HepG2 (cell line): Measurements from ENCODE around the gene EIF4E1B. TPM values are rescaled to one million over a fixed set of nuclear protein-coding genes. Genes with fewer than 3 reads are reported as not detected.

Source experiments
- ATAC-seq: fragments of 200-7000 bp; cut with Tn5 transposase; 3 replicates; pipeline ENCODE4 v1.9.1; 2020; ENCODE audit warnings: mild to moderate bottlenecking, moderate library complexity
- BruUV-seq: library from RNA; stranded (reverse); fragments of 400-500 nt; replicated peaks from 2 replicates; lab custom pipeline; 2021; lab: Mats Ljungman, UMichigan
- CTCF ChIA-PET: fragments of 300-600 bp; formaldehyde crosslinking; extraction: SDS; loops from one replicate; lab custom pipeline; 2021; ENCODE audit warnings: low total read pairs, inconsistent platforms, low intra/inter-chr PET ratio; lab: Yijun Ruan, JAX
- POLR2A ChIA-PET: fragments of 350-600 bp; sonication (Branson Sonifier 250); formaldehyde crosslinking; loops from one replicate; lab custom pipeline; 2020; ENCODE audit warnings: antibody characterized with exemption, inconsistent platforms; lab: Yijun Ruan, JAX
- DNase-seq: peaks from one replicate; pipeline ENCODE4 v3.0.0-alpha.2; 2015; ENCODE audit warnings: low spot score
- FAIRE-seq: peaks from 3 replicates; lab custom pipeline; 2011; peaks lifted over from hg19 to GRCh38; lab: Jason Lieb, UNC
- H2AFZ ChIP-seq: one replicate; pipeline ENCODE4 v1.6.1; 2011; ENCODE audit warnings: low read length, inconsistent platforms
- H3K27ac ChIP-seq: fragments of 300-600 bp; 3 replicates; pipeline ENCODE4 v1.8.0; 2011; ENCODE audit warnings: mixed run types, mild to moderate bottlenecking, mixed read lengths, low read length, inconsistent platforms; ENCODE audit not compliant: insufficient read depth; ENCODE audit errors: extremely low read length
- H3K27me3 ChIP-seq, 2 experiments: fragments of 200-600 bp in 1 of 2; 2 replicates in 1 of 2; 3 replicates in 1 of 2; pipeline versions ENCODE4 v1.6.0 to v1.8.0; 2011; ENCODE audit warnings: low read length in 2 of 2, mild to moderate bottlenecking in 2 of 2, moderate library complexity in 2 of 2, inconsistent platforms in 1 of 2; ENCODE audit not compliant: insufficient read depth in 2 of 2, control insufficient read depth in 1 of 2
- H3K36me3 ChIP-seq, 2 experiments: fragments of 200-600 bp in 1 of 2; replicated peaks in 1 of 2; 2 replicates in 1 of 2; 3 replicates in 1 of 2; pipeline versions ENCODE4 v1.5.1 to v1.8.0; 2011; ENCODE audit warnings: low read length in 2 of 2, inconsistent platforms in 1 of 2; ENCODE audit not compliant: insufficient read depth in 2 of 2, control insufficient read depth in 1 of 2
- H3K4me1 ChIP-seq: 2 replicates; pipeline ENCODE4 v1.5.1; 2012; ENCODE audit warnings: low read length, inconsistent platforms; ENCODE audit not compliant: insufficient read depth
- H3K4me2 ChIP-seq: 2 replicates; pipeline ENCODE4 v1.6.0; 2011; ENCODE audit warnings: low read depth, low read length, inconsistent platforms
- H3K4me3 ChIP-seq, 3 experiments: fragments of 200-600 bp in 1 of 3; sonication (generic), shearing (Covaris generic) in 1 of 3; replicated peaks in 1 of 3; 2 replicates each; pipeline ENCODE4 v1.5.1; 2011 to 2016; ENCODE audit warnings: low read length in 3 of 3, inconsistent platforms in 2 of 3, low read depth in 2 of 3, mild to moderate bottlenecking in 2 of 3, control low read depth in 1 of 3, mixed read lengths in 1 of 3; ENCODE audit not compliant: insufficient read depth in 1 of 3
- H3K79me2 ChIP-seq: one replicate; pipeline ENCODE4 v1.6.1; 2011; ENCODE audit warnings: low read length, inconsistent platforms; ENCODE audit not compliant: insufficient read depth
- H3K9ac ChIP-seq: 2 replicates; pipeline ENCODE4 v1.6.0; 2011; ENCODE audit warnings: mild to moderate bottlenecking, low read depth, low read length, inconsistent platforms; ENCODE audit not compliant: insufficient read depth
- H3K9me3 ChIP-seq: 2 replicates; pipeline ENCODE4 v1.5.1; 2012; ENCODE audit warnings: mild to moderate bottlenecking, low read length
- H4K20me1 ChIP-seq: 2 replicates; pipeline ENCODE4 v1.6.0; 2011; ENCODE audit warnings: inconsistent platforms, mild to moderate bottlenecking, low read length, moderate library complexity; ENCODE audit not compliant: insufficient read depth
- ARID3A ChIP-seq: IDR thresholded peaks from 2 replicates; pipeline ENCODE4 v1.6.1; 2012; ENCODE audit warnings: low read depth, low read length, improper control_type of control experiment
- CAMTA2 ChIP-seq: sonication (generic); formaldehyde crosslinking; IDR thresholded peaks from 2 replicates; pipeline ENCODE4 v1.4.0; 2020; ENCODE audit warnings: mild to moderate bottlenecking, missing genetic modification reagents, borderline replicate concordance
- DBP ChIP-seq: sonication (generic); formaldehyde crosslinking; IDR thresholded peaks from 2 replicates; pipeline ENCODE4 v1.4.0; 2020; ENCODE audit warnings: missing genetic modification reagents; ENCODE audit errors: not compliant biosample characterization
- FIP1L1 ChIP-seq: fragments of 200-400 bp; formaldehyde crosslinking; IDR thresholded peaks from 2 replicates; pipeline ENCODE4 v1.6.1; 2018; ENCODE audit warnings: low read depth, mild to moderate bottlenecking, low read length, moderate library complexity, borderline replicate concordance; ENCODE audit not compliant: insufficient read depth
- GATAD1 ChIP-seq: IDR thresholded peaks from 2 replicates; pipeline ENCODE4 v1.6.1; 2016; ENCODE audit warnings: missing genetic modification reagents, missing compliant biosample characterization
- HNRNPUL1 ChIP-seq: fragments of 200-400 bp; formaldehyde crosslinking; IDR thresholded peaks from 2 replicates; pipeline ENCODE4 v1.6.1; 2017; ENCODE audit warnings: low read depth, mild to moderate bottlenecking, low read length, moderate library complexity
- NCOA1 ChIP-seq: sonication (generic); formaldehyde crosslinking; IDR thresholded peaks from 2 replicates; pipeline ENCODE4 v1.9.0; 2021; ENCODE audit warnings: missing genetic modification reagents
- NPAS2 ChIP-seq: sonication (generic); formaldehyde crosslinking; IDR thresholded peaks from 2 replicates; pipeline ENCODE4 v1.8.0; 2022; ENCODE audit warnings: mild to moderate bottlenecking, missing genetic modification reagents, borderline replicate concordance
- PAWR ChIP-seq: sonication (generic); formaldehyde crosslinking; IDR thresholded peaks from 2 replicates; pipeline ENCODE4 v1.4.0; 2020; ENCODE audit warnings: missing genetic modification reagents, mild to moderate bottlenecking, borderline replicate concordance
- SOX6 ChIP-seq, 2 experiments: fragments of 450-650 bp in 1 of 2; sonication (generic) in 1 of 2; formaldehyde crosslinking in 1 of 2; IDR thresholded peaks; 2 replicates each; pipeline versions ENCODE4 v1.4.0 to v1.6.1; 2017 to 2020; ENCODE audit warnings: antibody characterized with exemption in 1 of 2, mild to moderate bottlenecking in 1 of 2, missing genetic modification reagents in 1 of 2
- TCF7 ChIP-seq: sonication (generic); IDR thresholded peaks from 2 replicates; pipeline ENCODE4 v1.6.1; 2016; ENCODE audit warnings: antibody characterized with exemption, low read depth
- ZNF260 ChIP-seq: sonication (generic); formaldehyde crosslinking; IDR thresholded peaks from 2 replicates; pipeline ENCODE4 v1.4.0; 2020; ENCODE audit warnings: missing genetic modification reagents, low read depth, mild to moderate bottlenecking, borderline replicate concordance
- ZNF747 ChIP-seq: sonication (generic); formaldehyde crosslinking; IDR thresholded peaks from 2 replicates; pipeline ENCODE4 v1.8.1; 2023; ENCODE audit warnings: missing genetic modification reagents, mild to moderate bottlenecking, borderline replicate concordance
- ZNF839 ChIP-seq: sonication (generic); formaldehyde crosslinking; IDR thresholded peaks from 2 replicates; pipeline ENCODE4 v1.4.0; 2020; ENCODE audit warnings: missing genetic modification reagents, mild to moderate bottlenecking, borderline replicate concordance
- WGBS: methylation state at CpG from one replicate; pipeline ENCODE4 v1.1.6; 2017; ENCODE audit warnings: low lambda C conversion rate; 5-methylcytosine and 5-hydroxymethylcytosine counted together
- in situ Hi-C: cut with HindIII; loops from 2 replicates; pipeline ENCODE4 v1.10.0; 2017; ENCODE audit warnings: low pct_unique_long_range_greater_than_20kb; ENCODE audit not compliant: extremely low pct_ligation_motif_present
- intact Hi-C: fragments of 100-400 bp; cut with micrococcal nuclease; formaldehyde crosslinking; loops from one replicate; pipeline ENCODE4 v1.10.0; 2022; ENCODE audit not compliant: unreplicated experiment
- polyA plus RNA-seq, 8 experiments: library from polyadenylated mRNA; depleted of rRNA in 3 of 8; stranded (reverse) in 7 of 8; unstranded in 1 of 8; fragments of >200 nt; fragmentation: Illumina TruSeq in 4 of 8; extraction: Trizol in 4 of 8; gene quantifications; 2 replicates each; pipeline versions ENCODE4 v1.2.1 to v1.2.3, GENCODE V29; 2011 to 2016; ENCODE audit warnings: low read depth in 4 of 8, missing spikeins in 1 of 8, mixed read lengths in 1 of 8; ENCODE audit not compliant: insufficient read depth in 1 of 8
- total RNA-seq, 5 experiments: library from RNA; depleted of rRNA; stranded (reverse); fragments of >200 nt; fragmentation: Illumina TruSeq; extraction: Trizol; gene quantifications; 2 replicates each; pipeline ENCODE4 v1.2.3, GENCODE V29; 2016; ENCODE audit warnings: low read depth in 1 of 5

Gene EIF4E1B
- total and polyA plus RNA-seq, 2 of the 13 experiments (the other 11 are each of a cell fraction or from before 2014, with no cell fraction given): not detected

- no peak for TF ChIP-seq ARID3A
Observed at GRCh38 chr5:176639208-176639607, 8.7 kb downstream of the EIF4E1B start (continued).

GRCh38 chr5:176639981-176640380, 9.5 kb downstream of the EIF4E1B start:
- no peak for ATAC-seq
- Histone ChIP-seq H3K4me3 (no peak overlapping the region), H3K9ac (no peak overlapping the region), H3K36me3 (no peaks in the 10 kb centered on the region), H3K4me1 (no peaks in the 10 kb centered on the region), H3K27me3 (peaks cover 13 to 68% of the 10 kb centered on the region in 2 experiments), H3K27ac (no peak overlapping the region), H4K20me1 (no peaks in the 10 kb centered on the region), H3K4me2 (no peak overlapping the region), H2AFZ (no peak overlapping the region), H3K79me2 (no peaks in the 10 kb centered on the region), H3K9me3 (no peaks in the 10 kb centered on the region)
- ChIA-PET CTCF (no interaction called here), POLR2A (no interaction called here)
- FAIRE-seq: no peak
- TF ChIP-seq ZNF839 (no peak), HNRNPUL1 (no peak), ZNF260 (no peak), TCF7 (no peak), NPAS2 (CRISPR knock-in tag) (no peak), ZNF747 (no peak), DBP (CRISPR knock-in tag) (no peak), CAMTA2 (CRISPR knock-in tag) (no peak), GATAD1 (CRISPR knock-in tag) (no peak), NCOA1 (CRISPR knock-in tag) (no peak), PAWR (CRISPR knock-in tag) (no peak), SOX6 (IDR thresholded peaks at IDR 0.05) (no peak), SOX6 (CRISPR knock-in tag; IDR thresholded peaks at IDR 0.05) (no peak), FIP1L1 (no peak)
- DNase-seq: no peak
- in situ Hi-C loops: no loop called here
- no CpG with 5 or more reads among the region's 4 CpGs for whole genome bisulfite sequencing
- intact Hi-C loops: no loop called here
- no TSS peak for BruUV-seq
